HG03066 (cell line): Measurements from ENCODE around the gene MED14.

Source experiments
- ATAC-seq: cut with Tn5 transposase; IDR thresholded peaks from one replicate; pipeline ENCODE4 v1.9.1; 2021; ENCODE audit warnings: low read depth; ENCODE audit not compliant: unreplicated experiment

The MED14 gene

GRCh38 chrX:40617566-40617965 is 117.8 kb downstream of the MED14 start:
- ATAC-seq: no peak

- ATAC-seq: no peak
Observed at GRCh38 chrX:40615976-40616375, 119.4 kb downstream of the MED14 start.

- ATAC-seq: no peak
Observed at GRCh38 chrX:40612511-40612910, 122.8 kb downstream of the MED14 start.

GRCh38 chrX:40607381-40607780 is 128.0 kb downstream of the MED14 start:
- no peak for ATAC-seq

GRCh38 chrX:40603446-40603845 is 131.9 kb downstream of the MED14 start:
- ATAC-seq: no peak
